Sigmoid colon (tissue), 4 donors: ENCODE measurements around the gene ADARB2.

Experiments used
- EP300 ChIP-seq, 4 donors: sonication (generic); formaldehyde crosslinking; IDR thresholded peaks; one replicate each; pipeline ENCODE4 v1.6.1; 2017; ENCODE audit warnings: antibody characterized with exemption in 4 of 4
- POLR2A ChIP-seq, 2 donors: fragments of 450-650 bp; IDR thresholded peaks; one replicate each; pipeline ENCODE4 v1.6.1; 2016; ENCODE audit warnings: antibody characterized with exemption in 2 of 2, mild to moderate bottlenecking in 2 of 2, moderate library complexity in 2 of 2
- POLR2AphosphoS5 ChIP-seq, 4 donors: sonication (generic); formaldehyde crosslinking; IDR thresholded peaks; one replicate each; pipeline ENCODE4 v1.6.1; 2017; ENCODE audit warnings: antibody characterized with exemption in 4 of 4
- TF ChIP-seq, protein P1 (sequence below), 4 experiments: fragments of 450-650 bp in 3 of 4; fragments of 200-600 bp in 1 of 4; IDR thresholded peaks; one replicate each; pipeline ENCODE4 v1.5.1; 2016 to 2019; ENCODE audit warnings: antibody characterized with exemption in 4 of 4, mild to moderate bottlenecking in 3 of 4, moderate library complexity in 2 of 4

DNA sequence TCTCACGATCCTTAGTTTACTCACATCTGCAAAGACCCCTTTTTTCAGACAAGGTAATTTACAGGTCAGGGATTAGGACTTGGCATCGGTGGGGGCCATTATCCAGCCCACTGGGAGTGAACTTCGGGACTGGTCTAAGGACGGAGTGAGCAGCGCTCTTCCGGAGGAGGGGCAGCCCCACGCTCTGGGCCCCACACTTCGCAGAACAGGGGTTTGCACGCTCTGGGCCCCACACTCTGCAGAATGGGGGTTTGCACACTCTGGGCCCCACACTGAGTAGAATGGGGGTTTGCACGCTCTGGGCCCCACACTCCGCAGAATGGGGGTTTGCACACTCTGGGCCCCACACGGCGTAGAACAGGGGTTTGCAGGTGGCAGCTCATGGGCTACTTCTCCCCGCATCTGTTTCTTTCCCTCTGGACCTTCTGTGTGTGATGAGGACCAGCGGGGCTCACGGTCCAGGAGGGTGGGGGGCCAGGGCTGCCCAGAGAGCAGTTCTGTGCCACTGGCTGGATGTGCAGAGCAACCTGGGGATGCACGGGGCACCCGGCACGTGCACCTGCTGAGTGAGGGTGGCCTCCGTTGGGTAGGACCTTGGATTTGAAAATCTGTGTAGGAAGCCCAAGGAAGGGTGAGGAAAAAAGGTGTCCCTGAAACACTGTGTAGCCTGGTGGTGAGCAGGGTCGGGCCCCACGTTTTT lies 546.4 kb downstream of the ADARB2 start:
- TF ChIP-seq POLR2A (IDR thresholded peaks at IDR 0.05) (no peak), EP300 (IDR thresholded peaks at IDR 0.05) (no peak), POLR2AphosphoS5 (IDR thresholded peaks at IDR 0.05) (no peak)
- TF ChIP-seq, protein P1, sequence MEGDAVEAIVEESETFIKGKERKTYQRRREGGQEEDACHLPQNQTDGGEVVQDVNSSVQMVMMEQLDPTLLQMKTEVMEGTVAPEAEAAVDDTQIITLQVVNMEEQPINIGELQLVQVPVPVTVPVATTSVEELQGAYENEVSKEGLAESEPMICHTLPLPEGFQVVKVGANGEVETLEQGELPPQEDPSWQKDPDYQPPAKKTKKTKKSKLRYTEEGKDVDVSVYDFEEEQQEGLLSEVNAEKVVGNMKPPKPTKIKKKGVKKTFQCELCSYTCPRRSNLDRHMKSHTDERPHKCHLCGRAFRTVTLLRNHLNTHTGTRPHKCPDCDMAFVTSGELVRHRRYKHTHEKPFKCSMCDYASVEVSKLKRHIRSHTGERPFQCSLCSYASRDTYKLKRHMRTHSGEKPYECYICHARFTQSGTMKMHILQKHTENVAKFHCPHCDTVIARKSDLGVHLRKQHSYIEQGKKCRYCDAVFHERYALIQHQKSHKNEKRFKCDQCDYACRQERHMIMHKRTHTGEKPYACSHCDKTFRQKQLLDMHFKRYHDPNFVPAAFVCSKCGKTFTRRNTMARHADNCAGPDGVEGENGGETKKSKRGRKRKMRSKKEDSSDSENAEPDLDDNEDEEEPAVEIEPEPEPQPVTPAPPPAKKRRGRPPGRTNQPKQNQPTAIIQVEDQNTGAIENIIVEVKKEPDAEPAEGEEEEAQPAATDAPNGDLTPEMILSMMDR (IDR thresholded peaks at IDR 0.05): no peak
